Middle frontal gyrus (tissue), 1 donor: ENCODE data around the gene MACROD2.
"Not testable (repeated sequence)": the region's sequence is repeated elsewhere in the genome, so short reads cannot be mapped to it uniquely, and the experiment has no call there.

Experiments
- DNase-seq: peaks from one replicate; pipeline ENCODE4 v3.0.0-alpha.2; 2015; ENCODE audit warnings: low spot score; ENCODE audit errors: extremely low spot score

Gene MACROD2

DNA sequence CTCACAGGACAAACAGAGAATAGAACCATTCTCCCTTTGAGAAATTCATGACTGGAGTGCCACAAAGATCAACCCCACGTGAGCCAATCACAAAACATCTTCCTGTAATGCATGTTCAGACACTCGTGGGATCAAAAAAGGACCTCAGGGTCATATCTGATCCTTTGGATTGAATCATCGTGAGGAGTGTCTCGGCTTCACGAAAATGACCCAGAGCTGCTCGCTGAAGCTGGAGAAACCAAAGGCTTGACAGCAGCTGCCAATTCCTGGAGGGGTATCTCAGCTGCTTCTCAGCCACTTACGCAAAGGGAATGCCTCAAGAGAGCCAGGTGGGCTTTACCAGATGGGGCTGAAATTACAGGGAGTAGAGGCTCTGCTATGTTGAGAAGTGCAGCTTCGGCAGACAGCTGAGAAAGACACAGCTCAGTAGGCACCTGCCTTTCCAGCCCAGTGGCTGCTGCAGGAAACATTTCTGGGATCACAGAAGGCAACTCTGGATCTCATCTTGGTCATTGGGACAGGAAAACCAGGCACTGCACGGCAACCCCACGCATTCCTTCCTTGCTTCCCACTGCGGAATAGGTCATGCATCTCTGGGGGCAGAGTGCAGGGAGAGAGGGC, 1764.8 kb downstream of the MACROD2 start:
- no peak for DNase-seq

DNA sequence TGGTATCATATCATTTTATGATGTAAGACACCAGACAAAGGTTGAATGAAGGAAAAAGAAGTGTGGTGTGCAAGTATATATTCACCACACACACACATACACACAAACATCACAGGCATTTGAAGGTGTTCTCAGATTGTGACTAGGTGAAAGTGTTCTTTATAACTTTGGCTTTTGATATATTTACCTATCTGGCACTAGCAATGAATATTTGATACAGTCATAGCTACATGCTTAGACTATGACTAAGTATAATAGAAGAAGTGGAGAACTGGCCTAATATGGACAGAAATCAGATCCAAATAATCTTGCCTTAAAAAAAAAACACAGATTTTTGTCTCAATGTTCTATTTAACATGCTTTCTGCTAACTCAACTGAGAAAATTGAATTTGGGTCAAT, 1768.0 kb downstream of the MACROD2 start:
- no peak for DNase-seq

DNA sequence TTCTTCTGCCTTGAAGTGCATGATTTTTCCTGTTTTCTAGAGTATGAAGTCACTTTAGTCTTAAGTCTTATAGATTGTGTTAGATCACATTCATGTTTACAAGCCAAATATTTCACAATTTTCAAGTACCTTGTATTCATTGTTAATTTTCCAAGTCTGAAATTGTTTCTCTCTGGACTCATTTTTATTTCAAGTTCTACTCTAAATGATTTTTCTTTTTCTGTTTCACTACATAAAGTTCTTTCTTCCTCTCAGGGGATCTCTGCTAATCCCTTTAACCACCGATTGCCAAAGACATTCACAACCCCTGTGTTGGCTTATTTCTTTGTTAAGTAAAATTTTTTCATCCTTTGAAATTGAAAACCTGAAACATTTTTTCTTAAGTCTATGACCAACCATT, 1772.3 kb downstream of the MACROD2 start:
- DNase-seq = no peak

DNA sequence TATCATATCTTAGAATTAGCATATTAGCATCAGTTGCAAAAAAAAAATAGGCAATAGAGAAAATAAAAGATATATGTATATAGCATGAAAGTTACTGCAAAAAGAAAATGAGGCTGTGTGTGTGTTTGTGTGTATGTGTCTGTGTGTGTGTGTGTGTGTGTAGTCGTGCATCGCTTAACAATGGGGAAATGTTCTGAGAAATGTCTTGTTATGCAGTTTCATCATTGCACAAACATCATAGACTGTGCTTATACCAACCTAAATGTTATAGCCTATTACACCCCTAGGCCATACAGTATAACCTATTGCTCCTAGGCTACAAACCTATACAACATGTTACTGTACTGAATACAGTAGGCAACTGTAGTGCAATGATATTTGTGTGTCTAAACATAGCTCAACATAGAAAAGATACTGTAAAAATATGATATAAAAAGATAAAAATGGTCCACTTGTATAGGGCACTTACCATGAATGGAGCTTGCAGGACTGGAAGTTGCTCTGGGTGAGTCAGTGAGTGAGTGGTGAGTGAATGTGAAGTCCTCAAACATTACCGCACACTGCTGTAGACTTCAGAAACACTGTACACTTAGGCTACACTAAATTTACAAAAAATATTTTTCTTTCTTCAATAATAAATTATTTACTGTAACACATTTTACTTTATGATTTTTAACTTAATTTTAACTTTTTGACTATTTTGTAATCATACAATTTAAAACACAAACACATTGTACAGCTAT, 1772.9 kb downstream of the MACROD2 start:
- no peak for DNase-seq

DNA sequence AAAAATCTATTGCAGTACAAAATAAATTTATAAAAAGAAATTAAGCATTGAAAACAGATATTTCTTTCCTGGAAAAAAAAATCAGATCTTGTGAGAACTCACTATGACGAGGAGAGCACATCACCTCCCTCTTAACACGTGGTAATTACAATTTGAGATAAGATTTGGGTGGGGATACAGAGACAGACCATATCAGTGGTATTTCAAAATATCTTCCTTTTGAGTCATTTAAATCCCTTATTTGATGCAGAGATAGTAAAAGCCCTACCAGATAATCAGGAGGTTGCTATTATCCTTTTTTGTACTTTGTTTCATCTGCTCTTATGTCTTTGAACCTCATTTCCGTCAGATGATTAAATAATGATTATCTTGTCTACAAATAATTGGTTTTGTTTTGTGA, 1777.5 kb downstream of the MACROD2 start:
- DNase-seq = no peak

DNA sequence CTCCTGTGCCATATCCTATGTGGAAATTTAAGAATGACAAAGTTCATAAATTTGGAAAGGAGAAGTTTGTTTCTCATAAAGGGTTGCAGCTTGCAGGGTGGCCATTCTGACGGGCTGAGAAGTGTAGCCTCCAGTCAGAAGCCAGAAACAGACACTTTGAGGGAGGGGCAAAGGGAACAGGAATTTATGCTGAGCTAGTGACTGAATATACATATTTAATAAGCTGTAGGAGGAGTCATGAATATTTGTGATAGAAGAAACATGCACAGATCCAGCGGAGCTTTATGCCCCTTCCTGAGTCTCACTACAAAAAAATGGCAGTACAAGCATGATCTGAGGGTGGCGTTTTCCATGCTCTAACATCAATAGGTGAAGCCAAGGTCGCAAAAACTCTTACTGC, 1779.6 kb downstream of the MACROD2 start:
- no peak for DNase-seq

DNA sequence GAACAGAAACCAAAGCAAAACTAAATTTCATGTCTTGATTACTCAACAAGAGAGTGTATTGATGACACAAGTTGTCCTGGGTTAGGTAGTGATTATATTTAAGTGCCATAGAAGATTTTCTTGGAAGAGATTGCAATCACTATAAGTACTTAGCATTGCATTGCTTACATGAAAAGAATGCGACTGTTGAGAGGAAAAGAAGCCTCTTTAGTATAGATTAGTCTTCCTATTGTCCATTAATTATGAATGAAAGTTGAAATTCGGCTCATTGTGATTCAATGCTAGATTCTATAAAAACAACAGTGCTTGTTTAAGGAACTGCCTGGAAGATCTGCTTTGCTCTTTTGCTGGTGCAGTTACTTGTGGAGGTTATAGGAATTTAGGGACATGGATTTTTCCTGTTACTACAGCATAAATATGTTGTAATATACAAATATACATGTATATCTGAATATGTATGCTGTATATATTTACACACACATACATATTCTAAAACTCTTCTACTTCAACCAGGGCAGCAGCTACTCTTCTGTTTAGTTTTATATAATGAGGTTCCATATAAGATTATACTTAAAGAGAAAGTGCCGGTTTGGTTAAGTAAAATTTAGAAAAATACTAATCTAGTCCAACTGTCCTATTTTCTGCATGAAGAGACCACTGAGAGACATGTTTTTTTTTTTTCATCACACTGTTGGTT, 1781.6 kb downstream of the MACROD2 start:
- no peak for DNase-seq

DNA sequence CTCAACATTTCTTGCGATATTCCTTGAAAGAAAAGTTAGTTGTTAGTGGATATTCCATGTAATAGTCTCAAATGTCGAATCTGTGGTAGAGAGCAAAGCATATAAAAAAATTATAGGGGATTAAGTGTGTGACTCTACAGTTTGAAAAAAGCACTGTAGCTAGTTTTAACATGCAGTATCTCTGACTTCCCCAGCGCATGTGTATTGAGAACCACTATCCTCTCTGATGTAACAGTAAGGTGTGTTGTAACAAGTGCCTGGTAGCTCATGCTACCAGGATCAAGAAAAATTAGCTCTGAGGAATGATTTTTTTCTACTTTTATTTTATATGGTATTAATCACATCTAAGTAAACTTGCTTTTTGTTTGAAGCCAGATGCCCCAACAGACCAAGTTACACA, 1788.7 kb downstream of the MACROD2 start:
- DNase-seq = no peak

DNA sequence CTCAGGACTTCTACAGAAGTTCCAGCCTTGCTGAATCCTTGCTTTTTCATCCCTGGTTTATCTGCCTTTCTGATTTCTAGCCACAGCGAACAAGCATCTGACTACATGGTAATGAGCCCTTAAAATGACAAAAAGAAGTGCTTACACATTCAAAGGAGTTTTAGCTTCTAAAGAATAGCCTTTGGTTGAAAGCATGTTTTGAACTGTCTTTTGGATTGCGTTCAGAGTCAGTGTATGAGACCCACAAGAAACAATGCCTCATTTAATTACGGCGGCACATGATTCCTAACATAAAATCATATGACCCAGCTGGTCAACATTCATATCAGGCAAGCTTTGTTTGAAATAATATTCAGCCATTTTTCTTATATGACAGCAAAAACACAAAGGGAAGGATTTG, 1793.8 kb downstream of the MACROD2 start:
- DNase-seq = peak; percentile 35

DNA sequence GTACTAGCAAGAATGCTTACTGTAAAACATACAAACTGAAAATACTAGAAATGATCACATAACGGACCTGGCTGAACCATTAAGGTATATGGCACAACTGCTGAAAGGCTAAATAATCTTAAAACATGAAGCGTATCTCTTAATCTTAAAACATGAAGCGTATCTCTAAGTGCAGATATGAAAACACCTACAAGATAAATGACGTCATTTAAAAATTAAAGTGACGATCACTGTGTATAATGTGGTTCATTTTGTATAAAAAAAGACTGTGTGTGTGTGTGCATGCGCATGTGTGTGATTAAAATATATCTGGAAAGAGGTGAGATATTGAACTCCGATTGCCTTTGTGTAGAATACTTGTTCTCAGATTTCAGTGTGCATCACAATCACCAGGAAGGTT, 1797.5 kb downstream of the MACROD2 start:
- no peak for DNase-seq

DNA sequence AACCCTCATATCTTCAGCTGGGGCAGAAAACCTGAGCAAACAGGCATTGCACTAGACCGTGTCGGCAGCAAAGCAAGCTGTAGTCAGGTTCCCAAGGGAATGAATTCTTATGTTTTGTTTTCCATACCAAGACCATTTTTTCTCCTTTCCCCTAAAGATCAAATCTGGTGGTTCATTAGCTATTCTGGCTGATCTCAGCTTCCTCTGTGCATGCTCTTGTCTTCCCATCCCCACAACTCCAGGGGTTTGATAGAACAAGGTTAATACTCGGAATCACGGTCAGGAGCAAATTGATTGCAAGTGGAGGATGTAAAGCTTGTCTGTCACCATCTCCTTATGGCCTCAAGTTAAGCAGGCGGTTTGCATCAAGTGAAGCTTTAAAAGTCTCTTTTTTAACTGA, 1799.1 kb downstream of the MACROD2 start:
- DNase-seq = no peak

DNA sequence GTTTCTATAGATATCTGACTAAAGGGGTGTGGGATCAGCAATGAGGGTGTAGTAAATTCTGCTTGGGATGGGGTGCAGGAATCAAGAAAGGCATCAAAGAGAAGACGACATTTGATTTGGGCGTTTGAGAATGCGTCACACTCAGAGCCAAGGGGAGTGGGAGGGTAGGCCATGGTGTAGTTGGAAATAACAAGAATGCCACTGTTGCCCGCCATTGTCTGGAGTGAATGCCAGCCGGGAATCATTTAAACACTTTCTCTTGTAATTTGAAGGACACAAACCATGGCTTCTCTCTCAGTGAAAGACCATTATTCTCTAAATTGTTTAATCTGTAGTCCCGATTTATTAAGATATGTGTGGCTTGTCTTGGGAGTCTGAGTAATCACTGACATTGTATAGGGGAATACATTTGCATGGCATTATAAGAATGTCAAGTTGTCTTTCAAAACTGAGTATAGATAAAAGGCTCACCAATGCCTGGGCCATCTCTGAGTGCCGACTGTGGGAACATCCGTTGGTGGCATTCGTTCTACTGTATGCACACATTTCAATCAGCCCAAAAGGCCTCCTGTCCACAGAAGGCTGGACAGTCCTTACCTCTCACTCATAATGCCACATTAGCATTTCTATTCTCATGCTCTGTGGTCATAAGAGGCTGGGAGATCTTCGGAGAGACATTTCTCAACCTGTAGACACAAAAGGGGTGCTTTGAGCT, 1800.1 kb downstream of the MACROD2 start:
- no peak for DNase-seq

DNA sequence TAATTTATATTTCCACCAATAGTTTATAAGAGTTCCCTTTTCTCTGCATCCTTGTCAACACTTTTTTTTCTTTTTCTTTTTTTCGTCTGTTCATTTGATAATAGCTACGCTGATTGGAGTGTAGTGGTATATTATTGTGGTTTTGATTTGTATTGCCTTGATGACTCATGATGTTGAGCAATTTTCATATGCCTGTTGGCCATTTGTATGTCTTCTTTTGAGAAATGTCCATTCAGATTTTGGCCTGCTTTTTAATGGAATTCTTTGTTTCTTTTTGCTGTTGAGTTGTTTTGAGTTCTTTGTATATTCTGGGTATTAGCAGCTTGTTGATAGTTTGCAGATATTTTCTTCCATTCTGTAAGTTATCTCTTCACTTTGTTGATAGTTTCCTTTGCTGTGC, 1804.6 kb downstream of the MACROD2 start:
- no peak for DNase-seq

DNA sequence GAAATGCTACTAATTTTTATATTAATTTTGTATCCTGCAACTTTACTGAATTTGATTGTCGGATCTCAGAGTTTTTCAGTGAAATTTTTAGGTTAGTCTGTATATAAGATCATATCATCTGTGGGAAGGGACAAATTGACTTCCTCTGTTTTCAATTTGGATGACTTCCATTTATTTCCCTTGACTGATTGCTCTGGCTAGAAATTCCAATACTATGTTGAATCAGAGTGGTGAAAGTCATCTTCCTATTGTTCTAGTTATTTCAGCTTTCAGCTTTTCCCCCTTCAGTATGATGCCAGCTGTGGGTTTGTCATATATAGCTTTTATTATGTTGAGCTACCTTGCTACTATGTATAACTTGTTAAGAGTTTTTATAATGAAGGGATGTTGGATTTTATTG, 1806.7 kb downstream of the MACROD2 start:
- no peak for DNase-seq

DNA sequence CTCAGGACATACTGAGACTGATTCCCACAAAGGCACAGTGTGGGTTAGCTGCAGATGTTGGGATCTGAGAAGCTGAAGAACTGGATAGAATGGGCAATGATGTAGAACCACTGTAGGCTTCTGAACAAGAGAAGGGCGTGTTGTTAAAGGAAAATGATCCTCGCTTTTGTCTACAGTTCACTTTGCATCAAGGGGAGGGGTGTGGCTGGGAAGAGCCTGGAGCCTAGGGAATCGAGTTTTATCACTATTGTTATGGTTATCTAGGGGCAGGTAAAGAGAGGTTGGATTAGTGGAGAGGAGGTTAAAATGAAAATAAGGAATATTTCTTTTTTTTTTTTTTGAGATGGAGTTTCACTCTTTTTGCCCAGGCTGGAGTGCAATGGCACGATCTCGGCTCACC, 1809.8 kb downstream of the MACROD2 start:
- no peak for DNase-seq

DNA sequence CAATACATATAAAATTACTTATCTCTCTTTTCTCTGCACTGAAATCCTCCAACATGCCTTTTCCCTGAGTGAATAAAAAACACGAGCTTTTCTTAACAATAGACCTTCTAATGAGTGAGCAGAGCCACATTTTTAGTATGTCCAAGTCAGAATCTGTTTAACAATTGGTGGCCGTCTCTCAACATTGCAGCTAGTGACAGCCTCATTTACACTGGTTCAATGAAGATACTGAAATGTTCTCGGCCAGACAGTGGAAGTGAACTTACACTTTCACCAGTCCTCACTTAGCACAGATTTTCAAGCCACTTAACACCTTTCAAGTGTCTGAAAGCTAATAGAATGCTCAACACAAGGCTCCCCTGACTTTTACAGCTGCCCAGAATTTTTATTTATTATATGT, 1810.8 kb downstream of the MACROD2 start:
- DNase-seq = no peak

DNA sequence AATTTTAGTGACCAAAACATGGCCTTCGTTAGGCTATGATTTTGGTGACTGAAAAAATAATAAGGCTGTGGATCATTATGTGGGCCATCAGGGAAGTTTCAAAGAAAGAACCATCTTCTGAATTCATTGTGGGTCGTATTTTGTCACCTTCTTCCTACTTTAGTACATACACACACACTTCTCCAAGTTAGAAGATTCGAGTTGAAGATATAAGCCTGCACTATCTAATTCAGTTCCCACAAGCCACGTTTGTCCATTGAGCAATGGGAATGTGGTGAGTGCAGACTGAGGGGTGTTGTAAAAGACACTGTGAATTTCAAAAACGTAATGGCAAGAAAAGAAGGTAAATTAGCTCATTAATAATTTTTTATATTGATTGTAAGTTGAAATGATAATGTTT, 1812.0 kb downstream of the MACROD2 start:
- no peak for DNase-seq

DNA sequence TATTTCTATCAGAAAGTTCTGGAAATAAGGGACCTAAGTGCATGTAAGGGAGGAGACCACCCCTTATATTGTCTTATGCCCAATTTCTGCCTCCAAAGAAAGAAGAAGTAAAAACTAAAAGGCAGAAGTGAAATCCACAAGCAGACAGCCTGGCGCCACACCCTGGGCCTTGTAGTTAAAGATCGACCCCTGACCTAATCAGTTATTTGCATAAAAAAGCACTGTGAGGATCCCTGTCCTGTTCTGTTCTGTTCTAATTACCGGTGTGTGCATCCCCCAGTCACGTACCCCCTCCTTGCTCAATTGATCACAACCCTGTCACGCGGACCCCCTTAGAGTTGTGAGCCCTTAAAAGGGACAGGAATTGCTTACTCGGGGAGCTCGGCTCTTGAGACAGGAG, 1812.5 kb downstream of the MACROD2 start:
- not testable (repeated sequence) for DNase-seq

DNA sequence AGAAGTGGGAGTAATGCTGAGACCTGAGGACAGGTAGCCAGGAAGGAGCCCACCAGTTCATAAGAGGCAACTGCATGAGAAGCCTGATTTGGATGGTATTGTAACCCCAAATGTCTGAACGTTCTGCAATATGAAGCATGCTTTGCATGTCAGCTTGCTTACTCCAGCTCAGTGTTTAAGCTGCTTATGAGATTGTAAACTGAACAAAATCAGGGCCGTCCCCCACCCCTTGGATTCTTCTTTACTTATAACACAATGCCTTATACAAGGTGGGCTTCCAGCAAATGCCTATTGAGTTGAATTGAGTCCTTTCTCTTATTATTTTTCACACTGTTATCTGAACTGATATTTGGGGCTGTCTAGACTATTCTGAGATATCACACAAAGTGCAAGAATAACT, 1816.6 kb downstream of the MACROD2 start:
- no peak for DNase-seq

DNA sequence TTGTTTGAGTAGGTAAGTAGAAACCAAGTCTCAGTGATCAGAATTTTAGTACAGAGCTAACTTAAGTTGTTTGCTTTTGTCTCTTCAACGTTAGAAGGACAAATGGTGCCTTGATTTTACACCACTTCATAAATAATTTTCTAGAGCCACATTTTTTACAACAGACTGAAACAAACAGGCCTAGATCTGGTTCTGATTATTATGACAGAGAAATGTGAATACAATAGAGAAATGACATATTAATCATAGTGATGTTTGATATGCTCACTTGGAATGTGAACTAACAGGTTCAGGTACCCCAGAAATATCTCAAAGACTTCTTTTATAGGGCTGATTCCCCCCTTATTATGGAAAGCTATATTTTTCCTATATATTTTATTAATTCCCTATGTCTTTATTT, 1817.4 kb downstream of the MACROD2 start:
- no peak for DNase-seq

DNA sequence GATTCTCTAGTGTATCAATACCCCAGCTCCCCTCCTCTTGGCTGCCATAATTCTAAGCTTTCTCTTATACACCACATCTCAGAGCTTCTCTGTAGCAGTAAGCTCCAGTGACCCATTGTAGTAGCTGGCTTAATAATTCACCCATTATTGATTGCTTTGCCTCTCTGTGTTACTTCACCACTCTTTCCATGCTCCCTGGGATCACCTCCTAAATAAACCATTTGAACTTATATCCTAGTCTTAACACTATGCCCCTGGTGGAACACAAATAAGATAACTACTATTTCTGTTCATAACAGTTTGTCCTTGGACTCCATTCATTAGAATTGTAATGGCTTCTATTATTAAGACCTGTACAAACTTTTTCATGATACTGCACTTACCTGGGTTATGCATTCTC, 1819.0 kb downstream of the MACROD2 start:
- DNase-seq = no peak

DNA sequence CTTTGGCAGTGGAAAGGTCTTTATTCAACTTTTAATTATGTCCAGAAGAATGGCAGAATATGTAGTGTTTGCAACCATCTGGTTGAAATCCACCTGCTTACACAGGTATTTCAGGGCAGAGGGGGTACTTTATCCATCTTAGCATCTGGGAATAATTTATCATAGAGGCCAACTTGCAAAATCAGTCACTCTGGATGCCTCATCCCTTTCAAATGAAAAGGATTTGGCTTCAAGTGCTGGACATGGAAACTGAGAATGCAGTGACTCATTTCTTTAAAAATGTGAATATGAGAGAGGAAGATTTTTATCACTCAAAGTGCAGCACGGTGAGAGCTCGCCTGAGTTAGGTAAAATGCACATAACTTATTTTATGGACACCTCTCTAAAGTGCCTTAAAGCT, 1819.6 kb downstream of the MACROD2 start:
- no peak for DNase-seq
